ENCODE data around the gene RAE1. TPM values are rescaled to one million over a fixed set of nuclear protein-coding genes. Genes with fewer than 3 reads are reported as not detected.

Gene RAE1
- total RNA-seq, 6 experiments from 2014 or later, result 8.6 to 22.1 (median 11.1) TPM

- WGBS (ENCODE audit: insufficient coverage, low coverage, low lambda C conversion rate, missing lambda C conversion rate), result 88% methylated on average over 5 of the region's 10 CpGs
- H3K27ac ChIP-seq, result no peak overlapping the region
- H3K9me3 ChIP-seq, result no peaks in the 10 kb centered on the region
- no peaks in the 10 kb centered on the region for H3K27me3 ChIP-seq
- intact Hi-C loops (cut with DNase I), result loop anchor here (5.0 to 10.0 kb wide), 2 partner anchors 117 to 215 kb away; no protein-coding TSS in a partner anchor
- TF ChIP-seq CTCF (IDR thresholded peaks at IDR 0.05), result no peak
- no peak for TF ChIP-seq POLR2A (IDR thresholded peaks at IDR 0.05)
- no peak for ATAC-seq
- peaks cover 0 to 28% (median 7%) of the 10 kb centered on the region in 4 donors for H3K36me3 ChIP-seq
- peak in 1 of 3 donors; percentile 11 for DNase-seq
- H3K4me1 ChIP-seq, result no peaks in the 10 kb centered on the region
- no peak overlapping the region for H3K4me3 ChIP-seq
Observed at GRCh38 chr20:57380081-57380750, 29.2 kb downstream of the RAE1 start.

- intact Hi-C loops (cut with DNase I), result loop anchor here (5.0 to 10.0 kb wide), 2 partner anchors 115 to 213 kb away; no protein-coding TSS in a partner anchor
- 38% methylated on average over 15 of the region's 20 CpGs for WGBS (ENCODE audit: insufficient coverage, low coverage, low lambda C conversion rate, missing lambda C conversion rate)
- Histone ChIP-seq H3K9me3 (no peaks in the 10 kb centered on the region), H3K36me3 (peaks cover 0 to 23% (median 6%) of the 10 kb centered on the region in 4 donors), H3K27me3 (no peaks in the 10 kb centered on the region), H3K4me3 (no peak overlapping the region), H3K4me1 (no peaks in the 10 kb centered on the region), H3K27ac (no peak overlapping the region)
- peak; percentile 81 to 83 (median 81) for DNase-seq
- peak; percentile 81 to 94 (median 89) for ATAC-seq
- TF ChIP-seq CTCF (IDR thresholded peaks at IDR 0.05) (peak; percentile 91 to 95 (median 94)), POLR2A (IDR thresholded peaks at IDR 0.05) (no peak)
Observed at GRCh38 chr20:57381596-57382503, 30.8 kb downstream of the RAE1 start.

GRCh38 chr20:57382516-57382915 lies 31.5 kb downstream of the RAE1 start:
- Histone ChIP-seq H3K27me3 (no peaks in the 10 kb centered on the region), H3K36me3 (peaks cover 0 to 16% (median 4%) of the 10 kb centered on the region in 4 donors), H3K4me1 (no peaks in the 10 kb centered on the region), H3K27ac (no peak overlapping the region), H3K4me3 (no peak overlapping the region), H3K9me3 (no peaks in the 10 kb centered on the region)
- no peak for DNase-seq
- TF ChIP-seq CTCF (IDR thresholded peaks at IDR 0.05) (no peak), POLR2A (IDR thresholded peaks at IDR 0.05) (no peak)
- ATAC-seq, result no peak
- intact Hi-C loops (cut with DNase I), result loop anchor here (5.0 to 10.0 kb wide), 2 partner anchors 115 to 212 kb away; no protein-coding TSS in a partner anchor
- WGBS (ENCODE audit: insufficient coverage, low coverage, low lambda C conversion rate, missing lambda C conversion rate), result 60% methylated on average over 5 of the region's 5 CpGs

- WGBS (ENCODE audit: insufficient coverage, low coverage, low lambda C conversion rate, missing lambda C conversion rate), result 68% methylated on average over 13 of the region's 20 CpGs
- intact Hi-C loops (cut with DNase I), result loop anchor here (5.0 to 10.0 kb wide), 2 partner anchors 114 to 211 kb away; no protein-coding TSS in a partner anchor
- Histone ChIP-seq H3K27ac (no peak overlapping the region), H3K36me3 (peaks cover 0 to 4% (median 0%) of the 10 kb centered on the region in 4 donors), H3K4me3 (no peak overlapping the region), H3K27me3 (no peaks in the 10 kb centered on the region), H3K9me3 (no peaks in the 10 kb centered on the region), H3K4me1 (no peaks in the 10 kb centered on the region)
- DNase-seq (no peak), ATAC-seq (no peak)
- TF ChIP-seq POLR2A (IDR thresholded peaks at IDR 0.05) (no peak), CTCF (IDR thresholded peaks at IDR 0.05) (no peak)
Observed at GRCh38 chr20:57383447-57384347, 32.6 kb downstream of the RAE1 start.

Measured in right lobe of liver (tissue), 6 donors.